AG09319 (cell line): ENCODE data around the gene KCNS3.

ENCODE experiments used
- DNase-seq: peaks from one replicate; pipeline ENCODE4 v3.0.0-alpha.2; 2010; ENCODE audit warnings: low read depth; ENCODE audit errors: extremely low read depth
- TF ChIP-seq, protein P1 (sequence below): IDR thresholded peaks from 2 replicates; pipeline ENCODE4 v1.5.1; 2011; ENCODE audit warnings: low read depth, mild to moderate bottlenecking, inconsistent platforms, low read length, moderate library complexity

The KCNS3 gene

DNA sequence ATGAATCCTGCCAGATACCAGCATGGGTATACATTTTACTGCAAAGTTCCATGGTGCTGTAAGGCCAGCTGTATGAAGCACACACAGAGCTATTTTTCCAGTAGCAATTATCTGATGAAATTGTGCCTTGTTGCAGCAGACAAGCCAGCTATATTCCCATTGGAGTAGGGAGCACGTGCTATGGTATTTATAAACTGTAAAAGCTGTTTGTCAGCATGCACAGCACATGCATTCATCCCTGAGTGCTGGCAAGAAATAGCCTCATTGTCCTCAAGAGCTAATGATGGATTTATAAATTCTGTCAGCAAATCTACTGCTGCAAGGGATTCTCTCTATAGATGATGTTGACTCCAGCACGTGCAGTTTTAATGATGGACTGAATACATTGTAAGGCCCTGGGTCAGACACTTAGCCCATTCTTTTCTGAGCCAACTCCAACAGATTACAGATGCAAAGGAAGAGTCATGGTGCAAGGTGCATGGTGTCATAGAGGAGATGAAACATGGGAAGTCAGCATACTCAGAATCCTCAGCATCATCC is 61.7 kb downstream of the KCNS3 start:
- no peak for DNase-seq
- TF ChIP-seq, protein P1, sequence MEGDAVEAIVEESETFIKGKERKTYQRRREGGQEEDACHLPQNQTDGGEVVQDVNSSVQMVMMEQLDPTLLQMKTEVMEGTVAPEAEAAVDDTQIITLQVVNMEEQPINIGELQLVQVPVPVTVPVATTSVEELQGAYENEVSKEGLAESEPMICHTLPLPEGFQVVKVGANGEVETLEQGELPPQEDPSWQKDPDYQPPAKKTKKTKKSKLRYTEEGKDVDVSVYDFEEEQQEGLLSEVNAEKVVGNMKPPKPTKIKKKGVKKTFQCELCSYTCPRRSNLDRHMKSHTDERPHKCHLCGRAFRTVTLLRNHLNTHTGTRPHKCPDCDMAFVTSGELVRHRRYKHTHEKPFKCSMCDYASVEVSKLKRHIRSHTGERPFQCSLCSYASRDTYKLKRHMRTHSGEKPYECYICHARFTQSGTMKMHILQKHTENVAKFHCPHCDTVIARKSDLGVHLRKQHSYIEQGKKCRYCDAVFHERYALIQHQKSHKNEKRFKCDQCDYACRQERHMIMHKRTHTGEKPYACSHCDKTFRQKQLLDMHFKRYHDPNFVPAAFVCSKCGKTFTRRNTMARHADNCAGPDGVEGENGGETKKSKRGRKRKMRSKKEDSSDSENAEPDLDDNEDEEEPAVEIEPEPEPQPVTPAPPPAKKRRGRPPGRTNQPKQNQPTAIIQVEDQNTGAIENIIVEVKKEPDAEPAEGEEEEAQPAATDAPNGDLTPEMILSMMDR, result no peak

DNA sequence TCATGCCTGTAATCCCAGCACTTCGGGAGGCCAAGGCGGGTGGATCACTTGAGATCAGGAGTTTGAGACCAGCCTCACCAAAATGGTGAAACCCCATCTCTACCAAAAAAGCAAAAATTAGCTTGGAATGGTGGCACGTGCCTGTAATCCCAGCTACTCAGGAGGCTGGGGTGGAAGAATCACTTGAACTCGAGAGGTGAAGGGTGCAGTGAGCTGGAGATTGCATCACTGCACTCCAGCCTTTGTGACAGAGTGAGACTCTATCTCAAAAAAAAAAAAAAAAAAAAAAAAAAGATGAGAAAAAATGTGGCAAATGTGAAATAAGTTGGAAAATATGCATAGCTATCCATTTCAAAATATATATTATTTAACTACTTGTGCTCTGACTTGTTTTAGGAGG is 65.0 kb downstream of the KCNS3 start:
- DNase-seq, result no peak
- TF ChIP-seq, protein P1, result no peak

DNA sequence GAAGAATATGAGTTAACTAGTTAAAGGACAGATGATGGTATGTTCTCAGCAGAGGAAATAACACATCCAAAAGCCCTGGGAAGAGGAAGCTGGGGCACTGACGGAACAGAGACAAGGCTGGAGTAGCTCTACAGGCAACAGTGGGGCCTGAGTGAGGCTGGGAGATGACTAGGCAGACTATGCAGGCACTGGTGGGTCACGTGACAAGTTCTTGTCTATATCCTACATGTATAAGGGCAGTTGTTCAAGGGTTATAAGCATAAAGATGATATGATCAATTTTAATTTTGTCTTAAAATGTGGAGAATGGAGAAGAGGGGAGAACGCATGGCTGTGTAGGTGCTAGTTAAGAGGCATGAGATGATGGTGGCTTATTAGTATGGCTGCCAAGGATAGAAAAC is 68.6 kb downstream of the KCNS3 start:
- TF ChIP-seq, protein P1, result no peak
- DNase-seq, result no peak

DNA sequence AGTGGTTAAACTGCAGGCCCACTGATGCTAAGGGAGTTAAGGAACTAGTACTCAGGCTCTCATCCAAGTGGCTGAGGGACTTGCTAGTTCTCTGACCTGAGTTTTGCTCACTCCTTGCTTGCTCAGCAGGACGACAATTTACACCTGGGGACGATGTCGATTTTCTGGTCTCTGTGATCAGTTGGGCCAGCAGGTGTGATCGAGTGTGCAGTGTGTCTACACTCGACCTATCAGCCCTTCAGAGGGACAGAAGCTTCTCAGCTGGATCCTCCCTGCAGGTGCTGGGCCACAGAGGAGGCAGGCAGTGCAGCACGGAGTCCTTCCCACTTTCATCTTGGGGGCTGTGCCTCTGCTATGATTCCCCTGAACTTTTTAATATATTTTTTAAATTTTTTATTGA is 71.5 kb downstream of the KCNS3 start:
- TF ChIP-seq, protein P1, result no peak
- no peak for DNase-seq

DNA sequence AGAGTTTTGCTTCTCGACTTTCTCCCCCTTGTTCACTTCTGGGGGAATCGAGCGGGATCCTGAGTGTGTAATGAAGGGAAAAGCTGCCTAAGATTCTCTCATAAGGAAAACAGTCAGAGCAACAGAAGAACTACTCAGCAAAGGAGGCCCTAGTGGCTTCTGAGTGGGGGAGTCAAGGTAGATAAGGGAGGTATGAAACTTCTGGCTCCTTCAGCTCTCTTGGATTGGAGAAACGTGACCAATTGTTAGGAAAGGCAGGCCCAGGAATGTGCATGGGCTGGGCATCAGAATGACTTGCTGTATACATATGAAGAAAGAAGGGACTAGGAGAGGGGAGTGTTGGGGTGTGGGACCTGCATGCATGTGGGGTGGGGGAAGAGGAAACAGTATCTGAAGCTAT is 73.1 kb downstream of the KCNS3 start:
- TF ChIP-seq, protein P1, result no peak

DNA sequence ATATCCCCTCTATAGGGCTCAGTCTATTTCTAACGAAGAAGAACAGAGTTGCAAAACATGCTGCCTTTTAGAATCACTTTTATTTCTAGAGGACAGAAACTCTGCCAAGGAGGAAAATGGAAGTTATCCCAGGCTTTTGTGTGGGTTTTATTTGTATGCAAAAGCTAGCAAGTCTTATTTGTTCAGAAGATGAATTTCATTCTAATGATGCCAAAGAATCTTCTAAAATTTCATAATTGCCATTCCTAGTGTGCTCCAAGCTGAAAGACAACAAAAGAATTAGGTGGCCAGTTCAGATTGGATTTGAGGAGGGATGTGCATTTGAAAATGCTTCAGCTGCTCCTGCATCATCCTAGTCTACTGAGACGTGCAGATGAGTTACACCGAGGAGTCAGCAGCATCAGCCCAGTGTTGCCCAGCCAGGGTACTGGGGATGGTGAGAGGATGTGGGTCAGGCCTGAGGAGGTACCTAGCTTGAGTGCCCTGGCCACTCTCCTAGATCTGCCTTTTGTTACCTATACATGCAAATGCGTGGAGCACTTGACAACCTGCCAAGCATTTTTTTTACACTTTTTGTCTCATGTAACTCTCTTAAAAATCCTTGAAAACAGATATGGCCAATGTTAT is 80.1 kb downstream of the KCNS3 start:
- TF ChIP-seq, protein P1, result no peak
- DNase-seq, result no peak

More for the DNA sequence above, 73.1 kb downstream of the KCNS3 start:
- no peak for DNase-seq

DNA sequence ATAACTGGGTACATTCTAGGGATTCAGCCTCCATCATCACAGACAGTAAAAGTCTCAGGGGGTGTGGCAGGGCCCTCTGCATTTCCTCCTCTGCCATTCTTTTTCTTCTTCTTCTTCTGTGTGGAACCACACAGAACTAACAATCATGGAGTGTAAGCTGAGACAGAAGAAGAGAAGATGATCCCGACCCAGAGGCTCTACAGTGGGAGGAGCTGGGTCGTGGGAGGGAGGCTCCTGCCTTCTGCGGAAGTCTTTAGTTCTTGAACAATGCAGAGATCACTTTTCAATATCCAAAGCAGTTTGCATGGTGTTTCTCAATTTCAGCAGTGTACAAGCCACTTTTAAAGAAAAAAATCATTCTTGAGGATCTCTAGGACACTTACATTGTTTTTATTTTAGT is 80.9 kb downstream of the KCNS3 start:
- TF ChIP-seq, protein P1, result no peak
- DNase-seq, result no peak
